ENCODE data around the gene KRT27.

The KRT27 gene

DNA sequence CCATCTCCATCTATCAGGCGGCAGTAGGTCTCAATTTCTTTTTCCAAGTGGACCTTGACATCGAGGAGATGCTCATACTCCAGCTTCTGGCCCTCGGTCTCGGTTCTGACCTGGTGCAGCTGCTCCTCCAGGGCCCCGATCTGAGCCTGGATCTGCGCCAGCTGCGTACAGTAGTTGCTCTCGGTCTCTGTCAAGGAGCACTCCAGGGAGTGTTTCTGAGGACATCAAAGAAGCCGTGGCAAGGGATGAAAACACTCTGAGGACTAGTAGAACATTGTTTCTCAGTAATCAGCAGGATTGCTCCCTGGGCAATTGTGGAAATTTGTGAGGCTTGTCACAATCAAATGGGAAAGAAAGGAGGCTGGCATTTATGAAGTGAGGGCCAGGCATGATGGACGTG, 11.5 kb upstream of the KRT27 start:
- POLR2A ChIA-PET: no interaction called here
- CTCF ChIA-PET: interaction anchor here (1.1 to 7.6 kb wide), 4 partner anchors 10 to 855 kb away, joined by 3 to 159 read pairs (median 24); no protein-coding TSS in a partner anchor
- H3K4me3 ChIP-seq (ENCODE audit: low read depth, low read length): no peak overlapping the region
- TF ChIP-seq, protein P1, sequence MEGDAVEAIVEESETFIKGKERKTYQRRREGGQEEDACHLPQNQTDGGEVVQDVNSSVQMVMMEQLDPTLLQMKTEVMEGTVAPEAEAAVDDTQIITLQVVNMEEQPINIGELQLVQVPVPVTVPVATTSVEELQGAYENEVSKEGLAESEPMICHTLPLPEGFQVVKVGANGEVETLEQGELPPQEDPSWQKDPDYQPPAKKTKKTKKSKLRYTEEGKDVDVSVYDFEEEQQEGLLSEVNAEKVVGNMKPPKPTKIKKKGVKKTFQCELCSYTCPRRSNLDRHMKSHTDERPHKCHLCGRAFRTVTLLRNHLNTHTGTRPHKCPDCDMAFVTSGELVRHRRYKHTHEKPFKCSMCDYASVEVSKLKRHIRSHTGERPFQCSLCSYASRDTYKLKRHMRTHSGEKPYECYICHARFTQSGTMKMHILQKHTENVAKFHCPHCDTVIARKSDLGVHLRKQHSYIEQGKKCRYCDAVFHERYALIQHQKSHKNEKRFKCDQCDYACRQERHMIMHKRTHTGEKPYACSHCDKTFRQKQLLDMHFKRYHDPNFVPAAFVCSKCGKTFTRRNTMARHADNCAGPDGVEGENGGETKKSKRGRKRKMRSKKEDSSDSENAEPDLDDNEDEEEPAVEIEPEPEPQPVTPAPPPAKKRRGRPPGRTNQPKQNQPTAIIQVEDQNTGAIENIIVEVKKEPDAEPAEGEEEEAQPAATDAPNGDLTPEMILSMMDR (IDR thresholded peaks at IDR 0.05; ENCODE audit: insufficient read depth, low read length, missing control alignments): no peak
- DNase-seq (ENCODE audit: low read depth, low spot score): no peak

DNA sequence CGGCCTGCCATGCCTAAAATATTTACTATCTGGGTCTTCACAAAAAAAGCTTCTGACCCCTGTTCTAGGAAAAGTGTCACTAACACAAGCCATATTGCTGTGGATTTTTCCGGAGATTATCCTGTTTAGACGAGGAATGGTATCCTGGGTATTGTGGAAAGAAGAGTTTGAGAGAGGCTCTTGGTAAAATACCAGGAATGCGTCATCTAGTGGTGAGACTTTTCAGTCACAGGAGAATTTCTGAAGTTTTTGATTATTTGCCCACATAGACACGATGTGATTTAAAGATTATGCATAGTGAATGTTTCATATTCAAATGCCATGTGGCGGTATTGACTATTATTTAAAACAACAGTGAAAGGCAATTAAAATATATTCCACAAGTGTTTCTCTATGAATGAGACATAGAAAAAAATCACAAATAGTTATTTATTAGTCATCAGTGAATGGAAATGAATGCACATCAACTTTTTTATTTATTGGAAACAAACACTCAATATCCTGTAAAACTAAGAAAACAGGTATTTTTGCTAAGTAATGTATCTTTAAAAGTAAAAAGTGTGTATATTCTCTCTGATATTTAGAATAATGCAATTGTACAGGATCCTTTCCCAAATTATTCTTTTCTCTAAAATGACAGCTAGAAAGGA, 9.6 kb upstream of the KRT27 start:
- DNase-seq (ENCODE audit: low read depth, low spot score): no peak
- no peak overlapping the region for H3K4me3 ChIP-seq (ENCODE audit: low read depth, low read length)
- CTCF ChIA-PET: interaction anchor here (0.8 to 7.6 kb wide), 26 partner anchors 12 to 874 kb away, joined by 3 to 159 read pairs (median 4); partner anchors contain the start of gene SMARCE1
- TF ChIP-seq, protein P1 (IDR thresholded peaks at IDR 0.05; ENCODE audit: insufficient read depth, low read length, missing control alignments): peak; percentile 48
- POLR2A ChIA-PET: no interaction called here

DNA sequence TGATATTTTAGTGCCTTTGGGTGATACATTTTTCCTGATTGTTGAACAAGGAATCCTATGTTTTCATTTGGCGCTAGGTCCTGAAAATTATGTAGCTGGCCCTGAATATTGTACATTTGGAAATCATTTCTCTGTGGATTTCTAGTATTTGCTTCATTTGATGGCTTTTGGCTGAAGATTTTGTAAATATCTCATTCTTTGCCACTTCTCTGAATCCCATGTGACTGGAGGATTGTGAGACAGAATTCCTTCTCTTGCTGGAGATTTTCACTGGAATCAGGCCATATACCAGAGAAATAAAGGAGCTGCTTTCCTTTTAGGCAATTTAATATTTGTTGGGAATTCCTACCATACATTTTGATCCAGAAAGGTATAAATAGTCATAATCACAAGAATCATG, 8.8 kb upstream of the KRT27 start:
- POLR2A ChIA-PET: interaction anchor here (0.7 kb wide), 1 partner anchor 565 kb away, joined by 4 read pairs; no protein-coding TSS in a partner anchor
- DNase-seq (ENCODE audit: low read depth, low spot score): no peak
- CTCF ChIA-PET: interaction anchor here (0.8 to 7.6 kb wide), 21 partner anchors 11 to 875 kb away, joined by 3 to 159 read pairs (median 5); partner anchors contain the start of gene SMARCE1
- no peak overlapping the region for H3K4me3 ChIP-seq (ENCODE audit: low read depth, low read length)
- TF ChIP-seq, protein P1 (IDR thresholded peaks at IDR 0.05; ENCODE audit: insufficient read depth, low read length, missing control alignments): no peak

DNA sequence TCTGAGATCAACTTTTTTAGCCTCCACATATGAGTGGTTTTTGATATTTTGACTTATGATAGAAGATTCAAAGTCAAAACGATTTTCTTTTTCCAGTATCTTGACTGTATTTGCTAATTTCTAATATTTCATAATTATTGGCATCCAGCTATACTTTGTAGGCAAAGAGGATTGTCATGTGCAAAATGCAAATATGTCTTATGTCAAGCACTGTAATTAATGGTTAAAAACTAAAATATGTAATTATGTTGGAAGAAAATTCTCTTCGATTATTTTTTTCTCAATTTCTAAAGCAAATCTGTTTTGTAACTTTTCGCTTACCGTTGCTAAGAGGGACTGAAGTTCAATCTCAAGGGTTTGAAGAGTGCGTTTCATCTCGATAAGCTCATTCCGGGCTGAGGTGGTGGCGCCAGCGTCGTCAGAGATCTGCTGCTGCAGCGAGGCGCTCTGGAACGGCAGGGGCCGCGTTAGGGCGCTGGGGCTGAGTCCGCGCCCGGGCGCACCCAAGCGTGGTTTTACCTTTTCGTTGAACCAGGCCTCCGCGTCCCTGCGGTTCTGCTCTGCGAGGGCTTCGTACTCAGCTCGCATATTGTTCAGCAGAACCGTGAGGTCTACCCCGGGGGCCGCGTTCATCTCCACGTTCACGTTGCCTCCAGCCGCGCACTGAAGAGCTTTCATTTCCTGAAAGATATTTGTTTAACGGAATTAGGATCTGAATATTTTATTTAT, 3.0 kb downstream of the KRT27 start:
- ChIA-PET POLR2A (no interaction called here), CTCF (interaction anchor here (0.6 to 1.6 kb wide), 5 partner anchors 9 to 888 kb away, joined by 3 to 6 read pairs (median 3); no protein-coding TSS in a partner anchor)
- TF ChIP-seq, protein P1 (IDR thresholded peaks at IDR 0.05; ENCODE audit: insufficient read depth, low read length, missing control alignments): no peak
- peak overlapping the region; percentile 38 for H3K4me3 ChIP-seq (ENCODE audit: low read depth, low read length)
- DNase-seq (ENCODE audit: low read depth, low spot score): no peak

DNA sequence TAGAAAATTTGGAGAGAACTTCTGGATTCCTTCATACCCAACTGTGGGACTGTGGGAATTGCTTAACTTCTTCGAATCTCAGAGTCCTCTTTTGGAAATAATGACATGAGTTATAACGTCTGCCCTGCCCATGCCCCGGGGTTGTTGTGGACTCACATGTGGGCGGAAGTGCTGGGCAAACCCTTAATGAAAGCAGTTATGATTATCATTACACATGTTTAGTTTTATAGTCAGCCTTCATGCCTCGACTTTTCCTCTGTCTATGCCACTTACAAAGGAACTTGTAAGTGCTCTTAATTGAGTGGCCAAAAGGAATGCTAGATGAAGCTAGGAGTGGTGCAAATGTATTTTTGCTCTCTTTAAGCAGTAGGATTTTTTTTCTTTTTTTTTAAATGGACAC, 3.9 kb downstream of the KRT27 start:
- no peak for DNase-seq (ENCODE audit: low read depth, low spot score)
- ChIA-PET CTCF (interaction anchor here (0.6 to 0.9 kb wide), 2 partner anchors 97 to 889 kb away, joined by 3 read pairs; no protein-coding TSS in a partner anchor), POLR2A (no interaction called here)
- TF ChIP-seq, protein P1 (IDR thresholded peaks at IDR 0.05; ENCODE audit: insufficient read depth, low read length, missing control alignments): no peak
- H3K4me3 ChIP-seq (ENCODE audit: low read depth, low read length): no peak overlapping the region

DNA sequence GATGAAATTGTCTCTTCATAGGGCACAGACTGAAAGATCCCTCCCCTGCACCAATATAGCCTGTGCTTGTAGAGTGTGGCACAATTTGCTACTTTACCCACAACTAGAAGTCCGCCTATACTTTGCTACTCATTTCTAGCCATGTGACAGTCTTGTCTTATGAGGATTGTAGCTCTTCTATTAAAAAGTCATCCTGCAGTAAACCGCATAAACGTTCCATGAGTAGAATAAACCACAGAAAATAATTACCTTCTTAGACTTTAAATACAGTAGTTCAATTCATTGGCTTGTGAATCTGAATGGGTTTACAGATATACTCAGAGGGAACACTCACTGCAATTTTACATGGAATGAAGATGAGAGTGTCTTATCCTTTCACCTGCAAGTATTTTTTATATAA, 4.4 kb downstream of the KRT27 start:
- POLR2A ChIA-PET: no interaction called here
- TF ChIP-seq, protein P1 (IDR thresholded peaks at IDR 0.05; ENCODE audit: insufficient read depth, low read length, missing control alignments): no peak
- no peak overlapping the region for H3K4me3 ChIP-seq (ENCODE audit: low read depth, low read length)
- DNase-seq (ENCODE audit: low read depth, low spot score): no peak
- CTCF ChIA-PET: no interaction called here

Data from AG04449 (cell line).